Tibial artery (tissue), 4 donors: ENCODE results near the gene ARFGAP1.

Experiments used
- DNase-seq, 2 donors: peaks; one replicate each; pipeline ENCODE4 v3.0.0-alpha.2; 2019
- H3K27ac ChIP-seq, 2 donors: fragments of 200-600 bp; sonication (generic) in 1 of 2; 1 replicate in 1 of 2; 2 replicates in 1 of 2; pipeline ENCODE4 v1.5.1; 2018 to 2019; ENCODE audit warnings: mild to moderate bottlenecking in 1 of 2
- H3K27me3 ChIP-seq, 2 donors: fragments of 200-600 bp; sonication (generic) in 1 of 2; one replicate each; pipeline versions ENCODE4 v1.5.1 to v1.6.0; 2016 to 2019
- H3K36me3 ChIP-seq, 3 donors: fragments of 200-600 bp; sonication (generic) in 2 of 3; one replicate each; pipeline ENCODE4 v1.5.1; 2016 to 2019; ENCODE audit warnings: mild to moderate bottlenecking in 2 of 3
- H3K4me1 ChIP-seq, 4 donors: fragments of 200-600 bp; sonication (generic) in 2 of 4; 1 replicate in 3 of 4; 2 replicates in 1 of 4; pipeline ENCODE4 v1.5.1; 2016 to 2019
- H3K4me3 ChIP-seq, 2 donors: fragments of 200-600 bp; sonication (generic) in 1 of 2; 1 replicate in 1 of 2; 2 replicates in 1 of 2; pipeline ENCODE4 v1.5.1; 2018 to 2019; ENCODE audit warnings: mild to moderate bottlenecking in 2 of 2
- H3K9me3 ChIP-seq, 3 donors: fragments of 200-600 bp; sonication (generic) in 1 of 3; one replicate each; pipeline ENCODE4 v1.5.1; 2016 to 2019
- intact Hi-C: fragments of 100-400 bp; cut with DNase I; formaldehyde crosslinking; loops from one replicate; pipeline ENCODE4 v1.15.0; 2023; ENCODE audit warnings: low total_unique reads
- TF ChIP-seq, protein P1 (sequence below), 2 experiments: fragments of 200-600 bp in 1 of 2; fragments of 450-650 bp in 1 of 2; IDR thresholded peaks; one replicate each; pipeline ENCODE4 v1.5.1; 2017 to 2019; ENCODE audit warnings: antibody characterized with exemption in 2 of 2, mild to moderate bottlenecking in 1 of 2, moderate library complexity in 1 of 2

ARFGAP1 gene

GRCh38 chr20:63307538-63308217 lies 35.1 kb downstream of the ARFGAP1 start:
- intact Hi-C loops = no loop called here
- no peak for DNase-seq
- no peaks in the 10 kb centered on the region for H3K4me1 ChIP-seq
- H3K4me3 ChIP-seq = no peak overlapping the region
- no peaks in the 10 kb centered on the region for H3K36me3 ChIP-seq
- H3K27ac ChIP-seq = no peak overlapping the region
- no peaks in the 10 kb centered on the region for H3K9me3 ChIP-seq
- peaks cover 0 to 85% of the 10 kb centered on the region in 2 donors for H3K27me3 ChIP-seq
- TF ChIP-seq, protein P1, sequence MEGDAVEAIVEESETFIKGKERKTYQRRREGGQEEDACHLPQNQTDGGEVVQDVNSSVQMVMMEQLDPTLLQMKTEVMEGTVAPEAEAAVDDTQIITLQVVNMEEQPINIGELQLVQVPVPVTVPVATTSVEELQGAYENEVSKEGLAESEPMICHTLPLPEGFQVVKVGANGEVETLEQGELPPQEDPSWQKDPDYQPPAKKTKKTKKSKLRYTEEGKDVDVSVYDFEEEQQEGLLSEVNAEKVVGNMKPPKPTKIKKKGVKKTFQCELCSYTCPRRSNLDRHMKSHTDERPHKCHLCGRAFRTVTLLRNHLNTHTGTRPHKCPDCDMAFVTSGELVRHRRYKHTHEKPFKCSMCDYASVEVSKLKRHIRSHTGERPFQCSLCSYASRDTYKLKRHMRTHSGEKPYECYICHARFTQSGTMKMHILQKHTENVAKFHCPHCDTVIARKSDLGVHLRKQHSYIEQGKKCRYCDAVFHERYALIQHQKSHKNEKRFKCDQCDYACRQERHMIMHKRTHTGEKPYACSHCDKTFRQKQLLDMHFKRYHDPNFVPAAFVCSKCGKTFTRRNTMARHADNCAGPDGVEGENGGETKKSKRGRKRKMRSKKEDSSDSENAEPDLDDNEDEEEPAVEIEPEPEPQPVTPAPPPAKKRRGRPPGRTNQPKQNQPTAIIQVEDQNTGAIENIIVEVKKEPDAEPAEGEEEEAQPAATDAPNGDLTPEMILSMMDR (IDR thresholded peaks at IDR 0.05) = no peak

GRCh38 chr20:63308218-63308911 lies 35.8 kb downstream of the ARFGAP1 start:
- TF ChIP-seq, protein P1 (IDR thresholded peaks at IDR 0.05) = no peak
- H3K27me3 ChIP-seq = peaks cover 0 to 87% of the 10 kb centered on the region in 2 donors
- no peak overlapping the region for H3K27ac ChIP-seq
- H3K36me3 ChIP-seq = no peaks in the 10 kb centered on the region
- H3K4me3 ChIP-seq = no peak overlapping the region
- intact Hi-C loops = no loop called here
- no peaks in the 10 kb centered on the region for H3K4me1 ChIP-seq
- H3K9me3 ChIP-seq = no peaks in the 10 kb centered on the region
- DNase-seq = no peak

DNA sequence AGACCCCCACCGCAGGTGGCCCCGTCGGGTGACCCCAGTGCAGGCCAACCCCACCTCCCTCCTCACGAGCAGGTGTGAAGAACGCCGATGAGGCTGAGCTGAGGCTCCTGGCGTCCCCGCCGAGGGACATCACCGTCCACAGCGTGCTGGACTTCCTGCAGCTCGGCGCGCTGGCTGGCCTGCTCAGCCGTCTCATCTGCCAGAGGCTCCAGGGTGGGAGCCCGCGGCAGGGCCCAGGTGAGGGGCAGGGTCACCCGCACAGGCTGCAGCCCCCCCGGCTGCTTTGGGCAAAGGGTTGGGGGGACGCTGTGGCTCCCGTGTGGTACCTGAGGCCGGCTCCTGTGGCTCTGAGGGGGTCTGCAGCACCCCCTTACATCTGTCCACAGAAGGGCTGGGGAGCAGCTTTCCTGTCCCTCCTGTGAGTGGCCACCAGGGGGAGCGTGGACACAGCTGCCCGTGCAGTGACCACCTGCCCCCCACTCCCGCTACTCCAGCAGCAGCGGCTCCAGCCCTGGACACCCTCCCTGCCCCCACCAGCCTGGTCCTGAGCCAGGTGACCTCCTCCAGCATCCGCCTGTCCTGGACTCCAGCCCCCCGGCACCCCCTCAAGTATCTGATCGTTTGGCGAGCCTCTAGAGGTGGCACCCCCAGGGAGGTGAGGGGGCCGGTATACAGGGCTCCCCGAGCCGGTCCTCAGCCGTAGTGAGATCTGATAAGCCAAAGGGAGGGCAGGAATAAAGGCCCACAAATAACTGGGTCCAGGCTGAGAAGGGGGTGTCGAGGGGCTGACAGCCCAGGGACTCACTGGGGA lies 36.9 kb downstream of the ARFGAP1 start:
- TF ChIP-seq, protein P1 (IDR thresholded peaks at IDR 0.05) = peak; percentile 58 to 77
- Histone ChIP-seq H3K36me3 (no peaks in the 10 kb centered on the region), H3K9me3 (no peaks in the 10 kb centered on the region), H3K4me3 (no peak overlapping the region), H3K4me1 (no peaks in the 10 kb centered on the region), H3K27ac (no peak overlapping the region), H3K27me3 (peaks cover 0 to 87% of the 10 kb centered on the region in 2 donors)
- no peak for DNase-seq
- intact Hi-C loops = no loop called here

DNA sequence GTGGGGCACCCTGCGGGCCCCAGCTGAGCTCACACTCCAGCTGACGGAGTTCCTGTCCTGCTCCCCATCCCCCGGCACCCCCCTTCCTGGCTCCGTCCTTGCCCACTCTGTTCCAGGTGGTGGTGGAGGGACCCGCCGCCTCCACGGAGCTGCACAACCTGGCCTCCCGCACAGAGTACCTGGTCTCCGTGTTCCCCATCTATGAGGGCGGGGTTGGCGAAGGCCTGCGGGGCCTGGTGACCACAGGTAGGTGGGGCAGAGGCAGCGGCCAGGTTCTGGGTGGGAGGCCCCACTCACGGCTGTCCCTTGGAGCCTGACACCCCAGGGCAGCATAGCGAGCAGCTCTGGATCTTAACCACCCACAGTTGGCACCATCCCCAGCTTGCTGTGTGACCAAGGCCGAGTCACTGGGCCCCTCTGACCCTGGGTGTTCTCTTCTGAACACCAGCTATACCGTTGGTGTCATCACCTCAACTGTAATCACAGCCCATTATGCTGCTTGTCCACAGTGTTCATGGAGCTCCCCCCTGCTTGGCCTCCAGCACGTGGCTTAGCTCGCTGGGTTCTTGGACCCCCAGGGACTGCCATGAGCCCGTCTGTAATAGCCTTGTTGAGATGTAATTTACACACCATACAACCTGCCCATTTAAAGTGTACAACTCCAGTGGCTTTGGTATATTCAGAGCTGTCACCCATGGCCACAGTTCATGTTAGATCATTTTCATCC lies 37.8 kb downstream of the ARFGAP1 start:
- intact Hi-C loops = no loop called here
- Histone ChIP-seq H3K4me1 (no peaks in the 10 kb centered on the region), H3K4me3 (no peak overlapping the region), H3K9me3 (no peaks in the 10 kb centered on the region), H3K36me3 (no peaks in the 10 kb centered on the region), H3K27me3 (peaks cover 0 to 87% of the 10 kb centered on the region in 2 donors), H3K27ac (no peak overlapping the region)
- no peak for DNase-seq
- TF ChIP-seq, protein P1 (IDR thresholded peaks at IDR 0.05) = no peak

DNA sequence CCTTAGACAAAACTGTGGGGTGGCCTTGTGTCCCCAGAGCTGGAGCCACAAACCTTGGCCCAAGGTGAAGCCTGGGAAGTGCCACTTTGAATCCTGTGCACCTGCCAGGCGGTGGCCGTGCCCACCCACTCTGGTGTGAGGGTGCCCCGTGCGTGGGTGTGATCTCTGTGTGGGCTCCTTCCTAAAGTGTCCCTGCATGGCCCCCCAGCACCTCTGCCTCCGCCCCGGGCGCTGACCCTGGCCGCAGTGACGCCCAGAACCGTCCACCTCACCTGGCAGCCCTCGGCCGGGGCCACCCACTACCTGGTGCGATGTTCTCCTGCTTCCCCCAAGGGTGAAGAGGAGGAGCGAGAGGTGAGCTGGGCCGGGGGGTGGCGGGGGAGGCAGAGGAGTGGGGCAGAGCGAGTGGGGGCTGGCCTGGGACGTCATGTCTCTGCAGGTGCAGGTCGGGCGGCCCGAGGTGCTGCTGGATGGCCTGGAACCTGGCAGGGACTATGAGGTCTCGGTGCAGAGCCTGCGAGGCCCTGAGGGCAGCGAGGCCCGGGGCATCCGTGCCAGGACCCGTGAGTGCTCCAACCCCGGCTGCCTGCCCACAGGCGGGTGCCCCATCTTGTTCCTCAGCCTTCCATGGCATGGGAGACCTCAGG lies 38.7 kb downstream of the ARFGAP1 start:
- no peak overlapping the region for H3K27ac ChIP-seq
- H3K4me3 ChIP-seq = no peak overlapping the region
- no peaks in the 10 kb centered on the region for H3K9me3 ChIP-seq
- DNase-seq = no peak
- intact Hi-C loops = no loop called here
- H3K4me1 ChIP-seq = no peaks in the 10 kb centered on the region
- peaks cover 0 to 89% of the 10 kb centered on the region in 2 donors for H3K27me3 ChIP-seq
- TF ChIP-seq, protein P1 (IDR thresholded peaks at IDR 0.05) = no peak
- H3K36me3 ChIP-seq = no peaks in the 10 kb centered on the region
